NCI-H69 (cell line): Measurements from ENCODE around the gene NINJ1.
A peak's percentile ranks its signal among the peaks of the same experiment; 100 is the strongest.

Source experiments
- DNase-seq: peaks from one replicate; lab custom pipeline; 2025; lab: John Stamatoyannopoulos, UW

The NINJ1 gene, protein sequence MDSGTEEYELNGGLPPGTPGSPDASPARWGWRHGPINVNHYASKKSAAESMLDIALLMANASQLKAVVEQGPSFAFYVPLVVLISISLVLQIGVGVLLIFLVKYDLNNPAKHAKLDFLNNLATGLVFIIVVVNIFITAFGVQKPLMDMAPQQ

GRCh38 chr9:93134015-93134739, at the start of gene NINJ1:
Gene NINJ1 (minus strand): TSS chr9:93134251. CDS start chr9:93134217, 34 bp downstream.
- peak; percentile 92 for DNase-seq

GRCh38 chr9:93183131-93183662, 49.1 kb upstream of the NINJ1 start:
- no peak for DNase-seq

DNA sequence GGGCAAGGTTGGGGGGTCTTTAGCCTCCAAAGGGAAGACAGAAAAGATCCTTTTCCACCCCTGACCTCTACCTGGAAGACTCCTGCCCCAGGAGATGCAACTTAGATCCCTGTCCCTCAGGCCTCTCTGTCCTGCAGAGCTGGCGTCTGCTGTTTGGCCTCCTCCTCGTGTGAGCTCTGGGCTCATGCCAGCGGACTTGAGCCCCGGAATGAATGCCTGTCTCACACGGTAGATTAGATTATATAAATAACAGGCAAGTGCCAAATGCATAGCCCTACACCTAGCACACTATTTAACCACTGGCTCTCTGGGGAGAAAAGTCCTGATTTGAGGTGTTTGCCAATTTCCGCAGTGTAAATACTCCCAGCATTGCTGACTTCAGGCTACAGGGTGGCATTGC, 48.5 kb upstream of the NINJ1 start:
- DNase-seq = peak; percentile 50

GRCh38 chr9:93181672-93182435, 47.8 kb upstream of the NINJ1 start:
- DNase-seq = no peak

DNA sequence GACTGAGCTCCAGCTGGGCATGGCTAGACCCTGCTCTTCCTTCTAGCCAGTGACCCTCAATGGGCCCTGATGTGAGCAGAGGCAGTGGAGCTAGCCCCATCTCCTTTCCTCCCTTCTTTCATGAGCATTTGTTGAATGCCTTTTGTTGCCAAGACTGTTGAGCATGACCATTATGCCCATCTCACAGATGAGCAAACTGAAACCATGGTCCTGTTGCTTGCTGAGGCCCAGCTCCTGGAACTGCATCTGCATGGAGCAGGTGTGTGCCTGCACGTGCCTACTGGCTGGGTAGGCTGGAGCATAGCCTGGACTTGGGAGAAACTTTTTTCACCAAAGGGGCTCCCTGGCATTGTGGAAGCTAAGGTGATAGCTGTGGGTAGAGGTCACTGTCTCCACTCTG, 46.9 kb upstream of the NINJ1 start:
- DNase-seq = no peak

DNA sequence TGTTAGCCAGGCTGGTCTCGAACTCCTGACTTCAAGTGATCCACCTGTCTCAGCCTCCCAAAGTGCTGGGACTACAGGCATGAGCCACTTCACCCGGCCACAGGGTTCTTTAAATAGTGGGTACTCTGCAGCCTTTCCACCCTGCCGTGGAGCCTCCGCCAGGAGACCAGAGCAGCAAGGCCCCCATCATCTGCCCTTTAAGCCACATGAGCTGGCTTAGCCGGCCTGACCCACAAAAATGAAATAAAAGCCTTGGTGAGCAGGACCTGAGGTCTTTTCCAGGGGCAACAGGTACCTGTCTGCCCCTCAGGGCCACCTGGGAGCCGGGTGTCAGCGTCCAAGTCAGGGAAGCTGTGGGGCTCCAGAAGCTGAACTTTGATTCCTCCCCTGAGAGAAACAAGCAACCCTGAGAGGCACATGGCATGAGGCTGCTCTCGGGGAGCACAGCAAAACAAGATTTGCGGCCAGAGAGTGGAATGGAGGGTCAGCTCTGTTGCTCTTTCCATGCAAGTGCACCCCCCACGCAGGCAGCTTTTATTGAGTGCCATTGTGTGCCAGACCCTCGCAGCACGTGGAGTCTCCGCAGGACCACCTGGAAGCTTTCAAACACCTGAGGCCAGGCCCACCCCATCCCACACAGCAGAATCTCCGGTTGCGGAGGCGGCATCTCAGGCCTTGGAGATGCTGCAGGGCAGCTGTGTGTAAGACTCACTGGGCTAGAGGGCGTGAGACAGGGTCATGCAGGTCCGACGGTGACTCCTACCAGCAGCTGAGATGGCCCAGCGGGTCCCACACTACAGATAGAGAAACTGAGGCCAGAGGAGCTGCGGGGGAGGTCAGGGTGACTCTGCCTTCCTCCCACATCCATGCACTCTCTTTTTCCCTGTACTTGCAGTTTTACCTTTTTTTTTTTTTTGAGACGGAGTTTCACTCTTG, 45.1 kb upstream of the NINJ1 start:
- no peak for DNase-seq

- DNase-seq = no peak
Observed at GRCh38 chr9:93177676-93178075, 43.6 kb upstream of the NINJ1 start.

DNA sequence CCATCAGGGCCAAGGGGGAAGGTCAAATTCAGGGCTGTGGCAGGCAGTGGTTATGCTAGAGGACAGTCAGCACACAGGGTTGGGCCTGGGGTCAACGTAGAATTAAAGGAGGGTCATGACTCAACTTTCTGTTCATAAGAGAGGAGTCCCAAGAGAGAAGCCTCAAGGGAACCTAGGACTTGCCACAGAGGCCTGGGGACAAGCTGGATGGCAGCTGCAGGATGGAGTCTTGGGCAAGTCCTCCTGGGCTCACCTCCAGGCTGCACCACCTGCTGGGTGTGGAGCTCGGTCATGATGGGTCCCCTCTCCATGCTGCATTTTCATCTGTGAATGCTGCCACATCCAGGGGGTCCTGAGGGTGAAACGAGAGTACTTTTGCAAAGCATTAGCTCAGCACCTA, 40.9 kb upstream of the NINJ1 start:
- no peak for DNase-seq

DNA sequence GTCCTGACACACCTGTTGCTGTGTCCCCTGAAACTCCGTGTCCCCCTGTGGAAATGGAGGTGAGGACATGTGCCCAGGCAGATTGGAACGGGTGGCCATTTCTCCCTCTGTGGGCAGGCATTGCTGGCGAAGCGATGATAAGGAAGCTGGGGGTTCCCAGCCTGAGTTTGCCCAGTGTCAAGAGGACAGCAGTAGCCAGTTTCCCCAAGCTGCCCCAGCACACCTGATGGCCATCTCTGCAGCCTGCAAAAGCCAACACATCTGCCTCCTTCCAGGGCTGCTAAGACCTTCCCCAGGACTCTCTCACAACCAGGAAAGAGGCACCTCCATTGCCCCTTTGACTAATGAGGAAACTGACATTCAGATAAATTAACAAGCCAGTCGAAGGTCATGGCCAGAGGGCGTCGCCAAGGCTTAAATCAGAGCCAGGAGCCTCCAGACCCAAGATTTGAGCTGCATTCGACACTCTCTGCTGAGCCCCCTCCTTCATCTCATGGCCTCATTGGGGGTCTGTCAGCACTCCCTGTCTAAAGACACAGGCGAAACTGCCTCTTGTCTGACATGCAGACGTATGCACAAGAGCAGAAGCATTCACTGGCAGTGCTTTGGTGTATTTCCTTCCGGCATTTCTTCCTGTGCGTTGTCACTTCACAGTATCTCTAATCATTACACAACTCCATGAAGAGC, 39.5 kb upstream of the NINJ1 start:
- DNase-seq = no peak

- no peak for DNase-seq
Observed at GRCh38 chr9:93172666-93173364, 38.8 kb upstream of the NINJ1 start.

- no peak for DNase-seq
Observed at GRCh38 chr9:93171261-93171990, 37.4 kb upstream of the NINJ1 start.

DNA sequence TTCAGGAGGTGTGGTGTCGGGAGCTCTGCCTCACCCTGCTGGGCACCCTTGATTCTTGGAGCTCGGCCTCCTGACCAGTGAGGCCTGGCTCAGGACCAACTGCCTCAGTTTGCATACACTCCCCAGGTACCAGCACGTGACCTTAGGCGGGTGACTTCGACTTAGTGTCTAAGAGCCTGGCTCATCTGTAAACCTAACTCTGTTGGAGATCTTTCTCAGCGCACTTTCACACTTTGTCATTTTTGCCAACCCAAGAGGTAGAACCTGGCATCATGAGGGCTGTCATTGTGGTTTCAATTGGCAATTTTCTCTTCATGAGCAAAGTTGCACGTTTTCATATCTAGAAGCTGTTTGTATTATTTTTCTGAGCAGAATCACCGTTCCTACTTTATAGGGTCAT, 36.5 kb upstream of the NINJ1 start:
- no peak for DNase-seq

DNA sequence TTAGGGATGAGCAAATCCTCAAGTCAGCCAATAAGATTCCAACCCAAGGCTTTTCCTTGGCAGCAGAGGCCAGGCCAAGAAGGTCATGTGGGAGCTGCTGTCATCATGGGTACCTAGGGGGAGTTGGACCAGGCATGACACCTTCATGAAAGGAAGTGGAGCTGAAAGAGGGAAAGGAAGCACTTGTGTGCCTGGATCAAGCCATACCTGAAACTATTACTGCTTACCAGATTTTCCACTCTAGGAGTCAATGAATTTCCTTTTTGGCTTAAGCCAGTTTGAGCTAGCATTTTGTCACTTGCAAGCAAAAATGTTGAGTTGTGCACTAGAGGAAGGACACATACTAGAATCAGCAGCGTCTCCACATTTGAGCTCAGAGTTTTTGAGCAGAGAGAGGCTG, 35.4 kb upstream of the NINJ1 start:
- no peak for DNase-seq

GRCh38 chr9:93168581-93168980, 34.5 kb upstream of the NINJ1 start:
- no peak for DNase-seq

DNA sequence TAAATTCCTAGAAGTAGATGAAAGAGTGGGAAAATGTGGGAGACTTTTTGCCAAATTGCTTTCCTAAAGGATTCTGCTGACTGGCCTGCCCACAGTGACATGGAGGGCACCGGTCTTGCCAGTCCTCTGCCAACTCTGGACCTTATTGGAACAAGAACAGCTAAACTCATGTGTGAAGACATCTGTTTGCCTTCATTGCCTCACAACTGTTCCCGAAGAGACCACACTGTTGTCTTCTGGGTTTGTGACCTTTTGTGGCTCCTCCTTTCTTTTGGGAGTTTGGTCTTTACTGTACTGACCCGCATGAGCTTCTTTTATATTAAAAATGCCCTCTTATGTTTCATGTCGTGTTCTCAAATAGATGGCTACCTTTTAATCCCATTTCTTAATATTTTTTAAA, 33.8 kb upstream of the NINJ1 start:
- DNase-seq = no peak

DNA sequence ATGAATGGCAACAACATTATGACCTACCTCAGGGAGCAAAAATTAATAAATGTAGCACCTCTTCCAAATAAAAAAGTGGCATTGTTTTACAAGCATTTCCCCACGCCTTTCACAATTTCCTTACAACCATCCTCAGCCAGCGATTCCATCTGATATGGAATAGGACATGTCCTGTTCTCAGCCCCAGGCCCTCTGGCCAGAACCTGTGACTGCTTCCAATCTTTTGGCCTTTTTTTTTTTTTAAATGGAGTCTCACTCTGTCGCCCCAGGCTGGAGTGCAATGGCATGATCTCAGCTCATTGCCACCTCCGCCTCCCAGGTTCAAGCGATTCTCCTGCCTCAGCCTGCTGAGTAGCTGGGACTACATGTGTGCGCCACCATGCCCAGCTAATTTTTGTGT, 33.1 kb upstream of the NINJ1 start:
- DNase-seq = no peak

- DNase-seq = no peak
Observed at GRCh38 chr9:93166699-93167098, 32.6 kb upstream of the NINJ1 start.

DNA sequence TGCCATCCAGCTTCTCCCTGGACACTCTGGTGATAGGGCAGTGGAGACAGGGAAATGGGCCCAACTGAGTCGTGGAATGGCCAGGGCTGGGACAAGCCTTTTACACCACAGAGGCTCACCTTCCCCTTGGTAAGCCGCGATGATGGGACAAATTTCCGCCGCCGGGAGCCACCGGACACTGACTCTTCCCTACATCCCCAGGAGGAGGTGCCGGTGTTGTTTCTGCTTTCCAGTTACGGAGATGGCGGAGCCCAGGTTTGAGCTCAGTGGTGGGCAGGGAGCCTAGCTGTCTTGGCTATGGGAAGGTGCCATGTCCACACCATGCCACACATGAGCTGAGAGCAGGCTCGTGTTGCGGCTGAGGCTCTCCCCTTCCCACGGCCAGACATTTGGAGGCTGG, 30.0 kb upstream of the NINJ1 start:
- no peak for DNase-seq

DNA sequence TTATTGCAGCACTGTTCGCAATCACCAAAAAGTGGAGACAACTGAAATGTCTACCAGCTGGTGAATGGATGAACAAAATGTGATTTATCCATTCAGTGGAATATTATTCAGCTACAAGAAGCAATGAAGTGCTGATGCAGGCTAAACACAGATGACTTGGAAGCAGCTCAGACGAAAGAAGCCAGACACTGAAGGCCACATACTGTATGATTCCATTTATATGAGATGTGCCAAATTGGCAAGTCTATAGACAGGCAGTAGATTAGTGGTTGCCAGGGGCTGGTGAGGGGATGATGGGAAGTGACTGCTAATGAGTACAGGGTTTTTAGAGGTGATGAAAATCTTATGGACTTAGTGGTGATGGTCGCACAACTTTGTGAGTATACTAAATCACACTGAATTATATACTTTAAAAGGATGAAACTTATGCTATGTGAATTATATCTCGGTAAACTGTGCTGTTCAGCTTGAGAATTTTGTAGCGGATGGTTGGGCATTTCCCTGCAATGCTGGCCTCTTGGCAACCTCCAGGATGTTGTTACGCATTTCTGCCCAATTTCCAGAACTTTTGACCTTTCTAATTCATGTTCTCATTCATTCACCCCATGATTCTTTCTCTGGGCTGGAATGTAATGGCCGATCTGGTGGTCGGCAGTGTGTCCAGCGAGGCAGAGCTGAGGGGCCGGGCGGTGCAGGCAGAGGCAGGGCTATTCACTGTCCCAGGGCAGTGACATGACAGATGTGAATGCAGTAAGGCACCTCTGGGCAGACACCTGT, 27.9 kb upstream of the NINJ1 start:
- no peak for DNase-seq
